HG02623 (cell line): ENCODE data around the gene SPA17.

Source experiments
- ATAC-seq: cut with Tn5 transposase; IDR thresholded peaks from one replicate; pipeline ENCODE4 v1.9.1; 2021; ENCODE audit warnings: moderate library complexity; ENCODE audit not compliant: unreplicated experiment

Gene SPA17

DNA sequence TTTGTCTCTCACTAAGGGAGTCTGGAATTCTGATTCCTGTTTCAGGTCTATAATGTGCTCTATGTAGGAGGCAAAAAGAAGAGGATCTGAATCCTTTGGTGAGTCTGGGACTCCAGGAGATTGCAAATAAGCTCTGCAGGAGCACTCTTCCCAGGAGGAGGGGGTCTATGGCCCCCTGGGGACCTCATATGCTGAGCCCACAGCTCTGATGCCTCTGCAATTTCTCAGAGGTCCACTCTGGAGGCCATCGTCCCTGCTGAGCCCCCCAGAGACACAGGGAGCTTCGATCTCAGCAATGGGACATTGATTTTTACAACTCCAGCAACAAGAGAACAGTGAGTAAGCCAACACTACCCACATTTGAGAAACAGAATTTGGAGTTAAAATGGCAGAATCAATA lies 45.8 kb downstream of the SPA17 start:
- no peak for ATAC-seq

- ATAC-seq, result no peak
These were observed 48.5 kb downstream of the SPA17 start for GRCh38 chr11:124722176-124722575.

GRCh38 chr11:124724979-124725718 lies 51.4 kb downstream of the SPA17 start:
- peak; percentile 86 for ATAC-seq

DNA sequence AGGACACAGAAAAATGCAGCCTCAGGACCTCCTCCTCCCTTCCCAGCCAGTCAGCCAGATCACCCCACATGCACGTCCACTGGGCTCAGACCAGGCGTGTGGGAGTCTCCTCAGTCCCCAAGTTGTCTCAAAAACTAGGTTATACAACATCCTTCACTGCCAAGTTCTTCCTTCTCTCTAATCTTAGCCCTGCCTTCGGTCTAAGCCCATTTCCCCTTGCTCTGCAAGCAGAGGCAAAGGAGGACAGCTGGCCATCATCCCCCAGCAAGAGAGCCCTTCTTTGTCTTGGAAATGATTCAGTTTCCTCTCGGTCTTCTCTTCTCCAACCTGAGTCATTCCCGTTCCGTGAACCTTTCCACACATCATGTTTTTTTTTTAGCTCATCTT lies 52.0 kb downstream of the SPA17 start:
- peak; percentile 14 for ATAC-seq

DNA sequence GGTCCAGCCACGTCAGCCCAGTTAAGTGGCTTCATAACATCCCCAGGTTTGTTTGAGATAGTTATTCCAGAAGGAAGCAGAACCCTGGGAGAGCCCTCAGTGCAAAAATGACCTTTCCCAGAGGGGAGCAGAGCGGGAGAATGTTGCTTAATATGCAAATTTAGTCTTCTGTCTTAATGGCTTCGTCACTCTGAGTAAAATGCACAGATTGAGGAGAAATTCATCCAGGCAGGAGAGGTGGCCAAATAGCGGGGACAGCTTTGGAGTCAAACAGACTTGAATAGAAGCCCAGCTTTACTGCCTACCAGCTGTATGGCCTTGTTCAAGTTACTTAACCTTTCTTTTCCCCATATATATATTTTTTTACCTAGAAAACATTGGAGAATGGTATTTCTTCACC lies 53.8 kb downstream of the SPA17 start:
- ATAC-seq, result no peak

GRCh38 chr11:124728134-124728533 lies 54.4 kb downstream of the SPA17 start:
- ATAC-seq, result no peak

- ATAC-seq, result no peak
These were observed 55.9 kb downstream of the SPA17 start for GRCh38 chr11:124729571-124729970.

DNA sequence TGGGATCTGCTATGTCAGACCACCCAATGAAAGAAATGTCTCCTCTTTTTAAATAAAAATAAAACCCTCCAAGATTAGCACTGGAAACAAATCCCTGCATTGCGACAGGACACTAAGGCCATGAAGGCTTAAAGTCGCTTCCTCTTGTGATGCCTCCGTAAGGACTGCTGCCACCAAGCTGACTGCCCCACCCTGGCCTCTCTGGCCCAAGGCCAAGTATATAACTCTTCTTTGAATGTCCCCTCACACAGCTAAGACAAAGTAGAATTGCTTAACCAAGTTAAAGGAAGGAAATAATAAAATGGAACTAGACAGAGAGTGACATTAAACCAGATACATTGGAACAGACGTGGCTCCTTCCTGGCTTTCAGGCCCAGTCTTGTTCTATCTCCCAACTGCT lies 58.5 kb downstream of the SPA17 start:
- ATAC-seq, result no peak

DNA sequence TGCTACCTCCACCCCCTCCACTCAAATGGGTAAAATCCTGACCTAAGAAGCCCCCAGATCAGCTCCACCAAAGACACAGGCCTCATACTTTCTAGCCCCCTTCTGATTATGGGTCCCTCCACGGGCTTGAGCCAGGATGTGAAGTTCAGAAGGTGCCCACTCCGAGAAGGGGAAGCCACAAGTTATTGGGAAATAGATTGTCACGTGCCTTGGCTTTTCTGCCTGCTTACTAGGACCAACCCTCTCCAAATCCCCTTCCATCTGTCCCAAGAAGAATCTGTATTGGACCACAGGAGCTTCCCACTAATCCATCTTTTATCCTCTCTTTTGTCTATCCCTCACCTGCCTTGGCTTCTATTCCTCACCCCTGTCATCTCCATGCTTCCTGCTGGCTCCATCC lies 63.0 kb downstream of the SPA17 start:
- ATAC-seq, result no peak

DNA sequence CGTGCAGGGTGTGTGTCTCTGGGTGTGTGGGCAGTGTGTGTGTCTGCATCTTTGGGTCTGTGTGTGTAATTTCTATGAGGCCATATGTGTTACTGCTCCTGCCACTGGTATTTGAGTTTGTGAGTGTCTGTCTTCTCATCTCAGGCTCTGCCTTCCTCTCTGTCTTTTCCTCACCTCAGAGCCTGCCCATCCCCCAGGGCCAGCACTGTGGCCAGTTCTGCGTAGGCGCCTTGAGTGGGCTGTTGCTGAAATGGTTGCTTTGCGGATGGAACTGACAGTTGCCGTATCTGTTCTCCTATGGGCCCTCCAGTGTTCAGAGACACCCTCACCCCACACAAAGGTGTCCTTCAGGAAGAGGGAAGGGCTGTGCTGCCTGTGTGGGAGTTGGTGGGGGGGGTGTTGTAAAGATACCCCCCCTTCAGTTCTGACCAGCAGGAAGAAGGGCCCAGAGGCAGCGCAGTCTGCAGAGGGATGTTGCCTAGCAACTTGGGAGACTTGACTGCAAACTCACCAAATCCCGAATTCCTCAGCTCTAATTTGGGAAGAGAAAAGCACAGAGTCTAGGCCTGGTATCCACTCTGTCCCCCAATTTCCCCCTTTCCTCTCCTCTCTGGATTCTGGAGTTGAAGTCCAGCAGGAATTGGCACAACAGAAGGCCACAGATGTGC lies 64.1 kb downstream of the SPA17 start:
- no peak for ATAC-seq

- ATAC-seq, result no peak
These were observed 65.2 kb downstream of the SPA17 start for GRCh38 chr11:124738713-124739478.

- ATAC-seq, result peak; percentile 100
These were observed 66.0 kb downstream of the SPA17 start, which contains the start of gene NRGN for GRCh38 chr11:124739479-124740276. Gene NRGN, plus strand, starts transcription at chr11:124739942. Its CDS starts 143 bp downstream, at chr11:124740085.

GRCh38 chr11:124740277-124740882 lies 66.7 kb downstream of the SPA17 start:
- ATAC-seq, result no peak

DNA sequence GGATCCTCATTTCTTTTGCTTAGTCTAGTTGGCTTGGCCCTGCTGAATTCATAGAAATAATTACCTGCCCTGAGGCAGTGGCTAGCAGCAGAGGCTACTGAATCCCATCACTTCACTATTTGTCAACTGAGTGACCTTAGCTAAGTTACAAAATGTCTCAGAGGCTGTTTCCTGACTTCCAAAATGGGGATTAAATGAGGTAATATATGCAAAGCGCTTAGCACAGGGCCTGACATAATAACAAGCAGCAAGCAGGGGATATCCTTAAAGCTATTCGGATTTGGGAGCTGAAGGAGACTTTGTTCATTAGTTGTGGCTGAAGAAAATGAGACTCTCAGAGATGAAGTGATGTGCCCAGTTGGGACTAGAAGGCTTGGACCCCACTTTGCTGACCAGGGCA lies 68.9 kb downstream of the SPA17 start:
- ATAC-seq, result no peak

DNA sequence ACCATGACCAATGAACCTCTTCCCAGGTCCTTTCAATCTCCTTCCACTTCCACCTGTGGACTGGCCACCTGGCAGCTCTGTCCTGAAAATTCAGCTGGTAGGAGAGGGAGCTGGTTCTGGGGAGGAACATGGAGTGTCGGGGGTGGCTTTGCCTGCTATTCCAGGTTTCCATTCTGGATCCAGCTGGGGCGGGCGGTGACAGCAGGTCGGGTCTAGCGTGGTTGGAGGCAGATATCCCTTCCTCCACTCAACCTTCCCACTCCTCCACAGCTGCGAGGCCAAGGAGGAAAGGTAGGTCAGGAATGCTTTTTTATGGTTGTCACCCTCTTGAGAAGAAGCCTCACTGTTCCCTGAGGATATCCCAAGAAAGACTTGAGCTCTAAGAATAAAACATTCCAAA lies 69.3 kb downstream of the SPA17 start:
- no peak for ATAC-seq

DNA sequence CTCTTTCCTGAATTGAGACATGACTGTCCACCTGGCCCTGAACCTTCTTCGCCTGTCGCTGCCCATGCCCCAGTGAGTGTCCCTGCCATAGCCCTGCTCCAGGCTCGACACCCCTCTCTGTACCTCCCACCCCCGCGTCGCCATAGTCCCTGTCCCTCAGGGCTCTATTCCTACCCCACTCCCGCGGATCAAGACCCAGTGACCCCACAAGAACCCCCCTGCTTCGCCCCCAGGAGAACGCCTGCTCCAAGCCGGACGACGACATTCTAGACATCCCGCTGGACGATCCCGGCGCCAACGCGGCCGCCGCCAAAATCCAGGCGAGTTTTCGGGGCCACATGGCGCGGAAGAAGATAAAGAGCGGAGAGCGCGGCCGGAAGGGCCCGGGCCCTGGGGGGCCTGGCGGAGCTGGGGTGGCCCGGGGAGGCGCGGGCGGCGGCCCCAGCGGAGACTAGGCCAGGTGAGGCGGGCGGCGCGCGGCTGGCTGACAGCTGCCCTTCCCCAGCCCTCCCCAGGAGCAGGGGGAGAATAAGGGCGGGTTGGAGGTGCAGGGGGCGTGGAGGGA lies 71.6 kb downstream of the SPA17 start:
- ATAC-seq, result no peak

DNA sequence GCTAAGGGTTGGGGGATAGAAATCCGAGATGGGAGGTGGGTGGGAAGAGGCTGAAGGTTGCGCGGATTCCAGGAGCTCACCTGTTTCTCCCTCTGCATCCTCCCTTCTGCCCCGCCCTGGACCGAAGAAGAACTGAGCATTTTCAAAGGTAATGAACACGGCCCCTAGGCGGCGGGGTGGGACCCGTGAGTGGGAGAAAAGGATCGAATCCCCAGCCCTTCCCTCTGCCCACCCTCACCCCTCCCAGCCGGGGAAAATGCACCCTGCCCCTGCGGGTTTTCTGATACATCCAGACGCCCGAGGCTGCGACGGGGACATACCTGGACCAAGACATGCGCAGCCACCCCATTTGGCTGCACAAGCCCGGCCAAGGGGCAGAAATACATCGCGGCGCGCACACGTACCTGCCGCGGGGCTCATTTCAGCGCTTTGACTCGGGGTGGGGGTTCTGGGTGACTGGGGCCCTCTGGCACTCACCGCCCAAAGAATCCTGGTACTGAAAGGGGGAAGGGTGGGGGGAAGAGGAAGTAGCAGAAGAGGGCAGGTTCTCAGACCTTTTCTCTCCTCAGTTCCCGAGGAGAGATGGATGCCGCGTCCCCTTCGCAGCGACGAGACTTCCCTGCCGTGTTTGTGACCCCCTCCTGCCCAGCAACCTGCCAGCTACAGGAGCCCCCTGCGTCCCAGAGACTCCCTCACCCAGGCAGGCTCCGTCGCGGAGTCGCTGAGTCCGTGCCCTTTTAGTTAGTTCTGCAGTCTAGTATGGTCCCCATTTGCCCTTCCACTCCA lies 72.3 kb downstream of the SPA17 start:
- ATAC-seq, result peak; percentile 12

DNA sequence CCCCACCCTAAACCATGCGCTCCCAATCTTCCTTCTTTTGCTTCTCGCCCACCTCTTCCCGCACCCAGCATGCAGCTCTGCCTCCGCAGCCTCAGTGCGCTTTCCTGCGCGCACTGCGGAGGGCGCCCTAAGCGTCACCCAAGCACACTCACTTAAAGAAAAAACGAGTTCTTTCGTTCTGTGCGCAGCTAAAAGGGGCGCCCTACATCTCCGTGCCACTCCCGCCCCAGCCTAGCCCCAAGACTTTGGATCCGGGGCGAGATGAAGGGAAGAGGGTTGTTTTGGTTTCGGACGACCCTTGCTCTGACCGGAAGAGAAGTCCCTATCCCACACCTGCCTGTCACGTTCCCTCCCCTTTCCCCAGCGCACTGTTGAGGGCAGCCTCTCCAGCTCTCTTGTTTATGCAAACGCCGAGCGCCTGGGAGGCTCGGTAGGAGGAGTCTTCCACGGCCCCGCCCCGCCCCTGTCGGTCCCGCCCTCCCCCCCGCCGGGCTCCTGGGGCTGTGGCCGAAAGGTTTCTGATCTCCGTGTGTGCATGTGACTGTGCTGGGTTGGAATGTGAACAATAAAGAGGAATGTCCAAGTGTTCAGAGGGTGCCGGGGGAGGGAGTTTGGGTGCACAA lies 73.0 kb downstream of the SPA17 start:
- ATAC-seq, result peak; percentile 90
